ENCODE results near the gene TRAF1.

DNA sequence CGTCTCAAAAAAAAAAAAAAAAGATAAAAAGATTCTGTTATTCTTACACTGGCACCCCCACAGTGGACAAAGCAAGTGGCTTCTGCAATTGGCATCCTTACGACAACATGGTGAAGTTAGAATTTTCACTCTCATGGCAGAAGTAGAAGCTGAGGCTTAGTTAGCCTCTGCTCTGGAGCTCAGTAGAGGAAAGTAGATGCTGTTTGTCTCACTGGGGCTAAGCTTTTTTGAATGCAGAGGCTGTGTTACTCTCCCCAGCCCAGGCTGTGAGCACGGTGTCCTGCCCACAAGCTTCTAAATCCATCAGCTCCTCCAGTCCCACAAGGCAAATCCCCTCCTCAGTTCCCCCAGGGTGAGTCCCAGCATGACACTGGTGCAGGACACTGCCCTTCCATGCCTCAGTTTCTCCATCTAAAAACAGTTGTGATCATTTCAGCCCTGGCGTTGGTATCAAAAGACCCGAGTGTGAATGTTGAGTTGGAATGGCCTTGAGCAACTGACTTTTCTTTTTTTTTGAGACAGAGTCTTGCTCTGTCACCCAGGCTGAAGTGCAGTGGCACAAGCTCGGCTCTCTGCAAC lies 27.0 kb downstream of the TRAF1 start:
- TF ChIP-seq, protein P1, sequence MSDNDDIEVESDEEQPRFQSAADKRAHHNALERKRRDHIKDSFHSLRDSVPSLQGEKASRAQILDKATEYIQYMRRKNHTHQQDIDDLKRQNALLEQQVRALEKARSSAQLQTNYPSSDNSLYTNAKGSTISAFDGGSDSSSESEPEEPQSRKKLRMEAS (IDR thresholded peaks at IDR 0.05; ENCODE audit: low read depth, low read length) = no peak
- TF ChIP-seq, protein P2, sequence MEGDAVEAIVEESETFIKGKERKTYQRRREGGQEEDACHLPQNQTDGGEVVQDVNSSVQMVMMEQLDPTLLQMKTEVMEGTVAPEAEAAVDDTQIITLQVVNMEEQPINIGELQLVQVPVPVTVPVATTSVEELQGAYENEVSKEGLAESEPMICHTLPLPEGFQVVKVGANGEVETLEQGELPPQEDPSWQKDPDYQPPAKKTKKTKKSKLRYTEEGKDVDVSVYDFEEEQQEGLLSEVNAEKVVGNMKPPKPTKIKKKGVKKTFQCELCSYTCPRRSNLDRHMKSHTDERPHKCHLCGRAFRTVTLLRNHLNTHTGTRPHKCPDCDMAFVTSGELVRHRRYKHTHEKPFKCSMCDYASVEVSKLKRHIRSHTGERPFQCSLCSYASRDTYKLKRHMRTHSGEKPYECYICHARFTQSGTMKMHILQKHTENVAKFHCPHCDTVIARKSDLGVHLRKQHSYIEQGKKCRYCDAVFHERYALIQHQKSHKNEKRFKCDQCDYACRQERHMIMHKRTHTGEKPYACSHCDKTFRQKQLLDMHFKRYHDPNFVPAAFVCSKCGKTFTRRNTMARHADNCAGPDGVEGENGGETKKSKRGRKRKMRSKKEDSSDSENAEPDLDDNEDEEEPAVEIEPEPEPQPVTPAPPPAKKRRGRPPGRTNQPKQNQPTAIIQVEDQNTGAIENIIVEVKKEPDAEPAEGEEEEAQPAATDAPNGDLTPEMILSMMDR (IDR thresholded peaks at IDR 0.05; ENCODE audit: low read depth, low read length) = no peak

Measured in NB4 (cell line).